Mucosa of descending colon (tissue), 3 donors: ENCODE data around the gene KLF18. TPM values are rescaled to one million over a fixed set of nuclear protein-coding genes. Genes with fewer than 3 reads are reported as not detected.

Experiments
- ATAC-seq: fragments of 200-7000 bp; cut with Tn5 transposase; one replicate; pipeline ENCODE4 v1.9.1; 2020; ENCODE audit warnings: mild to moderate bottlenecking, moderate library complexity
- DNase-seq, 3 donors: peaks; one replicate each; pipeline ENCODE4 v3.0.0-alpha.2; 2020
- H3K36me3 ChIP-seq: fragments of 200-600 bp; one replicate; pipeline ENCODE4 v1.8.0; 2021; ENCODE audit warnings: low read depth, mild to moderate bottlenecking
- H3K4me1 ChIP-seq: fragments of 200-600 bp; one replicate; pipeline ENCODE4 v1.8.0; 2021; ENCODE audit warnings: low read depth, mild to moderate bottlenecking
- H3K4me3 ChIP-seq: fragments of 200-600 bp; one replicate; pipeline ENCODE4 v1.8.0; 2021; ENCODE audit warnings: mild to moderate bottlenecking
- H3K9me3 ChIP-seq: fragments of 200-600 bp; one replicate; pipeline ENCODE4 v1.8.0; 2021; ENCODE audit warnings: mild to moderate bottlenecking
- CTCF ChIP-seq: fragments of 200-600 bp; IDR thresholded peaks from one replicate; pipeline ENCODE4 v1.8.0; 2022; ENCODE audit warnings: antibody characterized with exemption, mild to moderate bottlenecking
- intact Hi-C, 2 donors: fragments of 100-400 bp; cut with DNase I in 1 of 2; cut with micrococcal nuclease in 1 of 2; formaldehyde crosslinking; loops; one replicate each; pipeline versions ENCODE4 v1.11.0 to v1.11.1; 2022; cut with DNase I, micrococcal nuclease
- total RNA-seq, 3 donors: library from RNA; stranded (reverse); fragmentation: NEBNext Ultra II Directional in 2 of 3; extraction: Animal tissue kit (Norgen Biotek cat#: 25700) in 2 of 3; gene quantifications; one replicate each; pipeline versions ENCODE4 v1.2.1 to v1.2.4, GENCODE V29; 2021 to 2023
- donor health status: DM: no; HTN: no; CAD: no; lungs with moderate emphysema.
- donor health status: DM: no; HTN: no; CAD: no.
- donor health status: DM: no; HTN: yes; CAD: no.

Gene KLF18
- total RNA-seq, 3 donors from 2014 or later: not detected

GRCh38 chr1:44110916-44111315, 30.5 kb downstream of the KLF18 start:
- ATAC-seq: no peak
- Histone ChIP-seq H3K9me3 (no peaks in the 10 kb centered on the region), H3K4me1 (no peaks in the 10 kb centered on the region), H3K4me3 (no peak overlapping the region), H3K36me3 (no peaks in the 10 kb centered on the region)
- no peak for TF ChIP-seq CTCF
- DNase-seq: no peak
- intact Hi-C loops: no loop called here

GRCh38 chr1:44108971-44109370, 32.5 kb downstream of the KLF18 start:
- H3K4me3 ChIP-seq: no peak overlapping the region
- intact Hi-C loops: no loop called here

GRCh38 chr1:44108241-44108640, 33.2 kb downstream of the KLF18 start:
- no peak for TF ChIP-seq CTCF
- DNase-seq (no peak), ATAC-seq (no peak)
- Histone ChIP-seq H3K4me1 (no peaks in the 10 kb centered on the region), H3K36me3 (no peaks in the 10 kb centered on the region), H3K9me3 (no peaks in the 10 kb centered on the region), H3K4me3 (no peak overlapping the region)
- intact Hi-C loops: no loop called here

More at GRCh38 chr1:44108971-44109370, 32.5 kb downstream of the KLF18 start:
- DNase-seq: no peak
- no peaks in the 10 kb centered on the region for H3K9me3 ChIP-seq
- ATAC-seq: no peak
- TF ChIP-seq CTCF: no peak
- no peaks in the 10 kb centered on the region for H3K36me3 ChIP-seq
- H3K4me1 ChIP-seq: no peaks in the 10 kb centered on the region

GRCh38 chr1:44105810-44106209, 35.6 kb downstream of the KLF18 start:
- no peaks in the 10 kb centered on the region for H3K9me3 ChIP-seq
- intact Hi-C loops: no loop called here
- no peak for TF ChIP-seq CTCF
- DNase-seq: no peak
- H3K4me1 ChIP-seq: no peaks in the 10 kb centered on the region
- H3K36me3 ChIP-seq: no peaks in the 10 kb centered on the region
- H3K4me3 ChIP-seq: no peak overlapping the region
- no peak for ATAC-seq

- ATAC-seq (no peak), DNase-seq (peak in 1 of 3 donors; percentile 19)
- no peak overlapping the region for H3K4me3 ChIP-seq
- H3K4me1 ChIP-seq: no peaks in the 10 kb centered on the region
- no peaks in the 10 kb centered on the region for H3K36me3 ChIP-seq
- intact Hi-C loops: no loop called here
- H3K9me3 ChIP-seq: no peaks in the 10 kb centered on the region
- no peak for TF ChIP-seq CTCF
Observed at GRCh38 chr1:44103270-44104131, 37.9 kb downstream of the KLF18 start.
